ENCODE results near the gene RNF126.
"Not testable (repeated sequence)": the region's sequence is repeated elsewhere in the genome, so short reads cannot be mapped to it uniquely, and the experiment has no call there.

RNF126 gene

GRCh38 chr19:685454-685931 lies 22.5 kb upstream of the RNF126 start:
- DNase-seq = no peak

- DNase-seq = no peak
Measured at GRCh38 chr19:682678-683320, 19.8 kb upstream of the RNF126 start.

GRCh38 chr19:681029-682019 lies 18.3 kb upstream of the RNF126 start:
- peak; percentile 97 for DNase-seq

GRCh38 chr19:680287-681028 lies 17.4 kb upstream of the RNF126 start:
- DNase-seq = peak; percentile 100

- peak; percentile 31 for DNase-seq
Measured at GRCh38 chr19:679418-680286, 16.6 kb upstream of the RNF126 start.

- no peak for DNase-seq
Measured at GRCh38 chr19:678791-679388, 15.9 kb upstream of the RNF126 start.

GRCh38 chr19:677601-678436 lies 14.8 kb upstream of the RNF126 start:
- no peak for DNase-seq

GRCh38 chr19:677201-677600 lies 14.2 kb upstream of the RNF126 start:
- no peak for DNase-seq

GRCh38 chr19:676339-677105 lies 13.5 kb upstream of the RNF126 start, which contains the start of gene FSTL3:
TSS of gene FSTL3 (plus strand) at chr19:676392. CDS start at chr19:676424, 32 bp downstream.
- no peak for DNase-seq

- DNase-seq = no peak
Measured at GRCh38 chr19:676007-676338, 13.0 kb upstream of the RNF126 start.

GRCh38 chr19:674282-675151 lies 11.5 kb upstream of the RNF126 start:
- DNase-seq = no peak

- DNase-seq = no peak
Measured at GRCh38 chr19:670609-671075, 7.6 kb upstream of the RNF126 start.

- not testable (repeated sequence) for DNase-seq
Measured at GRCh38 chr19:668675-669434, 5.8 kb upstream of the RNF126 start.

- DNase-seq = not testable (repeated sequence)
Measured at GRCh38 chr19:666985-667573, 4.1 kb upstream of the RNF126 start.

GRCh38 chr19:664913-665443 lies 2.0 kb upstream of the RNF126 start:
- peak; percentile 80 for DNase-seq

- no peak for DNase-seq
Measured at GRCh38 chr19:663682-664117, 686 bp upstream of the RNF126 start.

All from stimulated activated CD4-positive, alpha-beta T cell treated with anti-CD3 and anti-CD28 coated beads, Interleukin-1b, Interleukin-23, amount 100 ng/mL, for 48 hours (primary cell).